KMS-11 (cell line): Measurements from ENCODE around the gene ADM2.

Source experiments
- H2AFZ ChIP-seq: fragments of 200-600 bp; sonication (generic); 2 replicates; pipeline ENCODE4 v1.6.1; 2016; ENCODE audit warnings: antibody characterized with exemption, mixed run types, low read depth
- H3K27ac ChIP-seq: fragments of 200-600 bp; sonication (generic); 2 replicates; pipeline ENCODE4 v1.6.1; 2016; ENCODE audit warnings: mild to moderate bottlenecking, mixed run types
- H3K27me3 ChIP-seq: fragments of 200-600 bp; sonication (generic); 2 replicates; pipeline ENCODE4 v1.6.1; 2017; ENCODE audit warnings: mild to moderate bottlenecking, low read depth, mixed run types, moderate library complexity; ENCODE audit not compliant: insufficient read depth
- H3K36me3 ChIP-seq: fragments of 200-600 bp; sonication (generic); 2 replicates; pipeline ENCODE4 v1.6.1; 2017; ENCODE audit warnings: mild to moderate bottlenecking, mixed run types; ENCODE audit not compliant: insufficient read depth
- H3K4me1 ChIP-seq: fragments of 200-600 bp; sonication (generic); 2 replicates; pipeline ENCODE4 v1.6.1; 2016; ENCODE audit warnings: mild to moderate bottlenecking, low read depth, mixed run types; ENCODE audit not compliant: poor library complexity, severe bottlenecking
- H3K4me2 ChIP-seq: fragments of 200-600 bp; sonication (generic); 2 replicates; pipeline ENCODE4 v1.7.0; 2016; ENCODE audit warnings: mild to moderate bottlenecking, mixed run types
- H3K4me3 ChIP-seq: fragments of 200-600 bp; sonication (generic); IDR thresholded peaks from 2 replicates; pipeline ENCODE4 v1.6.1; 2017; ENCODE audit warnings: low read depth, low read length, mixed read lengths; ENCODE audit not compliant: insufficient read depth
- H3K79me2 ChIP-seq: fragments of 200-600 bp; sonication (generic); 2 replicates; pipeline ENCODE4 v1.6.1; 2016; ENCODE audit warnings: low read depth, mixed run types; ENCODE audit not compliant: insufficient read depth
- H3K9ac ChIP-seq: fragments of 200-600 bp; sonication (generic); 2 replicates; pipeline ENCODE4 v1.6.1; 2016; ENCODE audit warnings: mild to moderate bottlenecking, mixed run types
- H4K20me1 ChIP-seq: fragments of 200-600 bp; sonication (generic); 2 replicates; pipeline ENCODE4 v1.6.1; 2016; ENCODE audit warnings: mild to moderate bottlenecking, mixed run types; ENCODE audit not compliant: insufficient read depth
- TF ChIP-seq, protein P1 (sequence below): fragments of 200-600 bp; sonication (generic); conservative IDR thresholded peaks from 2 replicates; pipeline ENCODE4 v1.6.1; 2017; ENCODE audit warnings: low read depth, mild to moderate bottlenecking, antibody characterized with exemption, low read length, moderate library complexity, mixed read lengths

The ADM2 gene

GRCh38 chr22:50482107-50483074 lies 1.0 kb downstream of the ADM2 start:
- H3K4me2 ChIP-seq: peak overlapping the region; percentile 42; the same call in 1 of the 2 replicates
- H3K4me1 ChIP-seq: no peaks in the 10 kb centered on the region
- TF ChIP-seq, protein P1, sequence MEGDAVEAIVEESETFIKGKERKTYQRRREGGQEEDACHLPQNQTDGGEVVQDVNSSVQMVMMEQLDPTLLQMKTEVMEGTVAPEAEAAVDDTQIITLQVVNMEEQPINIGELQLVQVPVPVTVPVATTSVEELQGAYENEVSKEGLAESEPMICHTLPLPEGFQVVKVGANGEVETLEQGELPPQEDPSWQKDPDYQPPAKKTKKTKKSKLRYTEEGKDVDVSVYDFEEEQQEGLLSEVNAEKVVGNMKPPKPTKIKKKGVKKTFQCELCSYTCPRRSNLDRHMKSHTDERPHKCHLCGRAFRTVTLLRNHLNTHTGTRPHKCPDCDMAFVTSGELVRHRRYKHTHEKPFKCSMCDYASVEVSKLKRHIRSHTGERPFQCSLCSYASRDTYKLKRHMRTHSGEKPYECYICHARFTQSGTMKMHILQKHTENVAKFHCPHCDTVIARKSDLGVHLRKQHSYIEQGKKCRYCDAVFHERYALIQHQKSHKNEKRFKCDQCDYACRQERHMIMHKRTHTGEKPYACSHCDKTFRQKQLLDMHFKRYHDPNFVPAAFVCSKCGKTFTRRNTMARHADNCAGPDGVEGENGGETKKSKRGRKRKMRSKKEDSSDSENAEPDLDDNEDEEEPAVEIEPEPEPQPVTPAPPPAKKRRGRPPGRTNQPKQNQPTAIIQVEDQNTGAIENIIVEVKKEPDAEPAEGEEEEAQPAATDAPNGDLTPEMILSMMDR: no peak
- no peaks in the 10 kb centered on the region for H3K27me3 ChIP-seq
- no peaks in the 10 kb centered on the region for H3K79me2 ChIP-seq
- H3K9ac ChIP-seq: peak overlapping the region; percentile 38; the same call in 1 of the 2 replicates
- H3K4me3 ChIP-seq: no peak overlapping the region
- no peaks in the 10 kb centered on the region for H4K20me1 ChIP-seq
- H2AFZ ChIP-seq: peak overlapping the region; percentile 42; the same call in 1 of the 2 replicates
- H3K36me3 ChIP-seq: no peaks in the 10 kb centered on the region
- no peak overlapping the region for H3K27ac ChIP-seq

GRCh38 chr22:50483106-50483505 lies 1.8 kb downstream of the ADM2 start:
- H3K9ac ChIP-seq: no peak overlapping the region

DNA sequence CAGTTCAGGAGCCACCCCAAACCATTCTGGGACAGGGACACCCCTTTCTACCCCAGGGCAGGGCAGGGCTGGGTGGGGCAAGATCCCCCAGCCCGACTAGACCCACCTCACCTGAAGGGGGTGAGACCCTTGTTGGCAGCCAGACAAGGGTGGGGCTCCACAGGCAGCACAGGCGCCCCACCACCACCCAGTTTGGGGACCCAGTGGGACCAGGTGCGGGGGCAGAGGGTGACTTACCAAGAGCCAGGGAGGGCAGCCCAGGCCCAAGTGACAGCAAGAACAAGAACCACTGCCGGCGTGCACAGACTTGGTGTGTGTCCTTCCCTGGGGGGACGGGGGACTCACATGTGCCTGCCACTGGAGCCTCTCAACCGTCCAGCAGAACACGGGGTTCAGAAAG lies 2.2 kb downstream of the ADM2 start:
- Histone ChIP-seq H3K36me3 (no peaks in the 10 kb centered on the region), H3K9ac (no peak overlapping the region), H3K79me2 (no peaks in the 10 kb centered on the region), H4K20me1 (no peaks in the 10 kb centered on the region), H2AFZ (no peak overlapping the region), H3K4me1 (no peaks in the 10 kb centered on the region), H3K4me3 (no peak overlapping the region), H3K27me3 (no peaks in the 10 kb centered on the region), H3K27ac (no peak overlapping the region), H3K4me2 (no peak overlapping the region)
- TF ChIP-seq, protein P1: no peak

More at GRCh38 chr22:50483106-50483505, 1.8 kb downstream of the ADM2 start:
- H3K27me3 ChIP-seq: no peaks in the 10 kb centered on the region
- no peak overlapping the region for H3K4me3 ChIP-seq
- H3K4me1 ChIP-seq: no peaks in the 10 kb centered on the region
- no peaks in the 10 kb centered on the region for H4K20me1 ChIP-seq
- TF ChIP-seq, protein P1: no peak
- no peak overlapping the region for H2AFZ ChIP-seq
- no peak overlapping the region for H3K27ac ChIP-seq
- H3K4me2 ChIP-seq: no peak overlapping the region
- H3K79me2 ChIP-seq: no peaks in the 10 kb centered on the region
- H3K36me3 ChIP-seq: no peaks in the 10 kb centered on the region

- Histone ChIP-seq H3K36me3 (no peaks in the 10 kb centered on the region), H3K9ac (no peak overlapping the region), H2AFZ (no peak overlapping the region), H3K27me3 (no peaks in the 10 kb centered on the region), H3K4me2 (no peak overlapping the region), H3K79me2 (no peaks in the 10 kb centered on the region), H4K20me1 (no peaks in the 10 kb centered on the region), H3K27ac (no peak overlapping the region), H3K4me3 (no peak overlapping the region), H3K4me1 (no peaks in the 10 kb centered on the region)
- TF ChIP-seq, protein P1: no peak
Observed at GRCh38 chr22:50483977-50484853, 2.9 kb downstream of the ADM2 start.
